ENCODE measurements around the gene SHCBP1L. TPM values are rescaled to one million over a fixed set of nuclear protein-coding genes. Genes with fewer than 3 reads are reported as not detected.
"Not testable (repeated sequence)": the region's sequence is repeated elsewhere in the genome, so short reads cannot be mapped to it uniquely, and the experiment has no call there.

The SHCBP1L gene
- total RNA-seq, 2 donors from 2014 or later: not detected

DNA sequence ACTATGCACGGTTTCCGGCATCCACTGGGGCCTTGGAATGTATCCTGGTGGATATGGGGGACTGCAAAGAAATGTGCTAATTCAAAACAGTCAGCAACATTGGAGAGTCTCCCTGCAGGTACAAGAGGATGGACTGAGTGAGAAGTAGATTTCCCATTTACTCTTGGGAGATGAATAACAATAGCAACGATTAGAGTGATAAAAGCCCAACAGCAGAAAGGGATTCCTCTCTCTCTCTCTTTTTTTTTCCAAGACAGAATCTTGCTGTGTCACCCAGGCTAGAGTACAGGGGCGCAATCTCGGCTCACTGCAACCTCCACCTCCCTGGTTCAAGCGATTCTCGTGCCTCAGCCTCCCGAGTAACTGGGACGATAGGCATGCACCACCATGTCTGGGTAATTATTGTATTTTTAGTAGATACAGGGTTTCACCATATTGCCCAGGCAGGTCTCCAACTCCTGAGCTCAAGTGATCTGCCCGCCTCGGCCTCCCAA lies 5.0 kb upstream of the SHCBP1L start:
- Histone ChIP-seq H3K9me3 (no peaks in the 10 kb centered on the region), H3K27ac (no peak overlapping the region), H3K27me3 (peaks cover 0 to 3% of the 10 kb centered on the region in 2 donors), H3K36me3 (replicated peaks in 1 of 2; ENCODE audit: insufficient read depth in 1 of 2, low read depth in 2 of 2) (no peaks in the 10 kb centered on the region), H3K4me1 (peaks cover 8% of the 10 kb centered on the region), H3K4me3 (no peak overlapping the region)
- 76 to 78% methylated on average over 11 of the region's 11 CpGs for WGBS, 2 donors
- intact Hi-C loops (cut with DNase I): loop anchor here (10.0 kb wide), 1 partner anchor 277 kb away; no protein-coding TSS in a partner anchor
- TF ChIP-seq CTCF (IDR thresholded peaks at IDR 0.05) (no peak), POLR2A (IDR thresholded peaks at IDR 0.05) (no peak)
- ATAC-seq: no peak
- DNase-seq: no peak

DNA sequence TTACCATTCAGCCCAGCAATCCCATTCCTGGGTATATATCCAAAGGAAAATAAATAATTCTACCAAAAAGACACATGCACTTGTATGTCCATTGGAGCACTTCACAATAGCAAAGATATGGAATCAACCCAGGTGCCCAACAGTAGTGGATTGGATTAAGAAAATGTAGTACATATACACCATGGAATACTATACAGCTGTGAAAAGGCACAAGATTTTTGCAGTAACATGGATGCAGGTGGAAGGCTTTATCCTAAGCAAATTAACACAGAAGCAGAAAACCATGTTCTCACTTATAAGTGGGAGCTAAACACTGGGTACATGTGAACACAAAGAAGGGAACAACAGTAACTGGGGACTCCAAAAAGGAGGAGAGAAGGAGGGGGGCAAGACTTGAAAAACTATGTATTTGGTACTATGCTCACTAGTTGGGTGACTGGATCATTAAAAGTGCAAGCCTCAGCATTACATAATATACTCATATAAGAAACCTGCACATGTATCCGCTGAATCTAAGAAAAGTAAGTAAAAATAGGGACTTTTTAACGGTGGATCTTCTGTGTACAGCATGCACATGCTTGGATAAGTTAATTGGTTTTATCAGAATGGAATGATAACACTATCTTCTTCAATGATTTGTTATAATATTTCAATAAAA lies 3.9 kb upstream of the SHCBP1L start:
- no peak overlapping the region for H3K27ac ChIP-seq
- no peak for TF ChIP-seq POLR2A (IDR thresholded peaks at IDR 0.05)
- ATAC-seq: no peak
- no peaks in the 10 kb centered on the region for H3K36me3 ChIP-seq (replicated peaks in 1 of 2; ENCODE audit: insufficient read depth in 1 of 2, low read depth in 2 of 2)
- WGBS, 2 donors: 78 to 82% methylated on average over 2 of the region's 2 CpGs
- H3K9me3 ChIP-seq: no peaks in the 10 kb centered on the region
- H3K4me3 ChIP-seq: no peak overlapping the region
- H3K27me3 ChIP-seq: peaks cover 0 to 11% of the 10 kb centered on the region in 2 donors
- H3K4me1 ChIP-seq: peaks cover 11% of the 10 kb centered on the region
- intact Hi-C loops (cut with DNase I): loop anchor here (10.0 kb wide), 1 partner anchor 278 kb away; no protein-coding TSS in a partner anchor
- no peak for DNase-seq

GRCh38 chr1:182955596-182956588 lies 2.9 kb upstream of the SHCBP1L start:
- Histone ChIP-seq H3K9me3 (no peaks in the 10 kb centered on the region), H3K4me3 (no peak overlapping the region), H3K4me1 (peaks cover 11% of the 10 kb centered on the region), H3K27me3 (peaks cover 0 to 11% of the 10 kb centered on the region in 2 donors), H3K27ac (no peak overlapping the region), H3K36me3 (replicated peaks in 1 of 2; ENCODE audit: insufficient read depth in 1 of 2, low read depth in 2 of 2) (no peaks in the 10 kb centered on the region)
- no peak for DNase-seq
- ATAC-seq: no peak
- intact Hi-C loops (cut with DNase I): loop anchor here (10.0 kb wide), 1 partner anchor 279 kb away; no protein-coding TSS in a partner anchor
- TF ChIP-seq POLR2A (IDR thresholded peaks at IDR 0.05) (no peak), CTCF (IDR thresholded peaks at IDR 0.05) (no peak)
- WGBS, 2 donors: 77 to 83% methylated on average over 3 to 9 of the region's 9 CpGs

DNA sequence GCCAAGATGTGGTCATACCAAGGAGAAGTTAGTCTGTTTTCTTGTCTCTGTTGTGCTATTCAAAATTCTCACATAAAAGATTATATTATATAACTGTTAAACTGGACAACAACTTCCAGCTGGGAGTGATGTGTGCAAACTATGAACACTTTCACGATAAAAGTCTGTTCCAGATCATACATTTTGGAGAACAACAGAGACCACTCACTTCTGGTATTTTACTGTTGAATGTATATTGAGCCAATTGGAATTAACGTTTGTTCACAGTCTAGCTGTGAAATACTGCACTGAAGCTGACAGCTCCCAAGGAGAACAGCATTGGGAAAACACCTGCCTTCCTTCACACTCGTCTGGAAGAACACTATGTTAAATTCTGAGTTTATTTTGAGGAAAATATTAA lies 860 bp upstream of the SHCBP1L start:
- Histone ChIP-seq H3K36me3 (replicated peaks in 1 of 2; ENCODE audit: insufficient read depth in 1 of 2, low read depth in 2 of 2) (no peaks in the 10 kb centered on the region), H3K27me3 (peaks cover 0 to 11% of the 10 kb centered on the region in 2 donors), H3K27ac (no peak overlapping the region), H3K9me3 (no peaks in the 10 kb centered on the region), H3K4me3 (no peak overlapping the region), H3K4me1 (peaks cover 11% of the 10 kb centered on the region)
- TF ChIP-seq CTCF (IDR thresholded peaks at IDR 0.05) (no peak), POLR2A (IDR thresholded peaks at IDR 0.05) (no peak)
- DNase-seq (no peak), ATAC-seq (no peak)
- 63 to 66% methylated on average over 3 of the region's 3 CpGs for WGBS, 2 donors
- intact Hi-C loops (cut with DNase I): loop anchor here (10.0 kb wide), 1 partner anchor 281 kb away; no protein-coding TSS in a partner anchor

- DNase-seq; H3K27ac ChIP-seq; H3K4me3 ChIP-seq; ATAC-seq; H3K27me3 ChIP-seq; H3K4me1 ChIP-seq; H3K36me3 ChIP-seq (replicated peaks in 1 of 2; ENCODE audit: insufficient read depth in 1 of 2, low read depth in 2 of 2); intact Hi-C loops (cut with DNase I); H3K9me3 ChIP-seq: not testable (repeated sequence)
- WGBS, 2 donors: 92 to 94% methylated on average over 6 of the region's 6 CpGs
Observed at GRCh38 chr1:182943336-182943735, 9.6 kb downstream of the SHCBP1L start.

DNA sequence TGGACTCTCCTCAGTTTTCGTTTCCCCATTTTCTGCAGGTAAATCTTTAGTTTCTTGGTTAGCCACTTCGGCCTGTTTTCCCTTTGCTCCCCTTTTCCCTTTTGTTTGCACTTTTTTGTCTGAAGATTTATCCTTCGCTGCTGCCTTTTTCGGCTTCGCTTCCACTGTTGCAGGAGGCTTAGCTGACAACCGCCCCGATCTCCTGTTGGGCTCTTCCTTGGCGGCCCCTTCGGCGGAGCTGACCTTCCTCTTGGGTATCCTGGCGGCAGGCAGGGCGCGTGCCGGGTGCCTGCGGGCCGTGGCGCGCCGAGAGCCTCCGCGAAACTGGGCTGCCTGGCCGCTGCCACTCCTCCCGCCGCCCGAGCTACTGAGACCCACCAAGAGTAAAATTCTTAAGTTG lies 10.8 kb downstream of the SHCBP1L start:
- H3K9me3 ChIP-seq; H3K4me1 ChIP-seq; intact Hi-C loops (cut with DNase I); H3K36me3 ChIP-seq (replicated peaks in 1 of 2; ENCODE audit: insufficient read depth in 1 of 2, low read depth in 2 of 2); ATAC-seq; H3K27ac ChIP-seq; H3K4me3 ChIP-seq; H3K27me3 ChIP-seq; DNase-seq: not testable (repeated sequence)
- WGBS, 2 donors: 23 to 41% methylated on average over 25 of the region's 25 CpGs
